Fibroblast of lung (primary cell): ENCODE results near the gene SERTAD3. TPM values are rescaled to one million over a fixed set of nuclear protein-coding genes. Genes with fewer than 3 reads are reported as not detected.
"Not testable (repeated sequence)": the region's sequence is repeated elsewhere in the genome, so short reads cannot be mapped to it uniquely, and the experiment has no call there.

ENCODE experiments used
- DNase-seq, 2 donors: peaks; one replicate each; pipeline versions ENCODE4 v3.0.0 to v3.0.0-alpha.2; 2010; ENCODE audit warnings: low read depth in 2 of 2
- H2AFZ ChIP-seq: 2 replicates; pipeline ENCODE4 v1.5.1; 2012; ENCODE audit warnings: low read length, control low read depth, inconsistent platforms
- H3K27ac ChIP-seq: 2 replicates; pipeline ENCODE4 v1.5.1; 2011; ENCODE audit warnings: low read length, control low read depth; ENCODE audit not compliant: insufficient read depth
- H3K27me3 ChIP-seq: 2 replicates; pipeline ENCODE4 v1.5.1; 2011; ENCODE audit warnings: mild to moderate bottlenecking, low read length; ENCODE audit not compliant: control insufficient read depth, insufficient read depth
- H3K36me3 ChIP-seq: 2 replicates; pipeline ENCODE4 v1.5.1; 2011; ENCODE audit warnings: low read length; ENCODE audit not compliant: control insufficient read depth, insufficient read depth
- H3K4me1 ChIP-seq: 2 replicates; pipeline ENCODE4 v1.5.1; 2011; ENCODE audit warnings: low read length; ENCODE audit not compliant: control insufficient read depth, insufficient read depth; ENCODE audit errors: extremely low read depth
- H3K4me2 ChIP-seq: 2 replicates; pipeline ENCODE4 v1.5.1; 2011; ENCODE audit warnings: low read length, control low read depth; ENCODE audit not compliant: insufficient read depth; ENCODE audit errors: extremely low read depth
- H3K4me3 ChIP-seq, 4 experiments: fragments of 200-600 bp in 1 of 4; sonication (generic) in 1 of 4; replicated peaks in 1 of 4; 2 replicates each; pipeline ENCODE4 v1.5.1; 2011 to 2016; ENCODE audit warnings: low read length in 4 of 4, low read depth in 3 of 4, mild to moderate bottlenecking in 3 of 4, control low read depth in 2 of 4, inconsistent platforms in 1 of 4, mixed read lengths in 1 of 4; ENCODE audit not compliant: insufficient read depth in 1 of 4; ENCODE audit errors: control extremely low read depth in 1 of 4
- H3K79me2 ChIP-seq: 2 replicates; pipeline ENCODE4 v1.5.1; 2012; ENCODE audit warnings: mild to moderate bottlenecking, low read length, inconsistent platforms; ENCODE audit not compliant: control insufficient read depth, insufficient read depth
- H3K9ac ChIP-seq: 2 replicates; pipeline ENCODE4 v1.5.1; 2011; ENCODE audit warnings: mild to moderate bottlenecking, low read length, control low read depth; ENCODE audit not compliant: insufficient read depth
- H3K9me3 ChIP-seq: 2 replicates; pipeline ENCODE4 v1.5.1; 2012; ENCODE audit warnings: low read depth, low read length; ENCODE audit not compliant: control insufficient read depth, insufficient read depth
- H4K20me1 ChIP-seq: 2 replicates; pipeline ENCODE4 v1.5.1; 2011; ENCODE audit warnings: low read length; ENCODE audit not compliant: control insufficient read depth, insufficient read depth; ENCODE audit errors: extremely low read depth
- EZH2 ChIP-seq: IDR thresholded peaks from 2 replicates; pipeline ENCODE4 v1.5.1; 2012; ENCODE audit warnings: low read length, control low read depth, mild to moderate bottlenecking; ENCODE audit errors: missing control alignments
- polyA plus RNA-seq, 2 donors: library from polyadenylated mRNA; depleted of rRNA in 1 of 2; stranded (reverse) in 1 of 2; unstranded in 1 of 2; fragments of >200 nt; gene quantifications; 2 replicates each; pipeline ENCODE4 v1.2.1, GENCODE V29; 2011 to 2012; ENCODE audit warnings: missing spikeins in 1 of 2
- total RNA-seq: library from RNA; depleted of rRNA; stranded (reverse); fragments of >200 nt; gene quantifications from 2 replicates; pipeline ENCODE4 v1.2.1, GENCODE V29; 2014
- TF ChIP-seq, protein P1 (sequence below), 2 donors: IDR thresholded peaks in 1 of 2; conservative IDR thresholded peaks in 1 of 2; 1 replicate in 1 of 2; 2 replicates in 1 of 2; pipeline ENCODE4 v1.5.1; 2011 to 2012; ENCODE audit warnings: low read length in 2 of 2, control low read depth in 1 of 2, inconsistent platforms in 1 of 2, low read depth in 1 of 2, mild to moderate bottlenecking in 1 of 2

Gene SERTAD3
- total and polyA plus RNA-seq, 2 donors (not counting 1 experiment from before 2014, with no cell fraction given): 22.3 to 24.8 TPM

DNA sequence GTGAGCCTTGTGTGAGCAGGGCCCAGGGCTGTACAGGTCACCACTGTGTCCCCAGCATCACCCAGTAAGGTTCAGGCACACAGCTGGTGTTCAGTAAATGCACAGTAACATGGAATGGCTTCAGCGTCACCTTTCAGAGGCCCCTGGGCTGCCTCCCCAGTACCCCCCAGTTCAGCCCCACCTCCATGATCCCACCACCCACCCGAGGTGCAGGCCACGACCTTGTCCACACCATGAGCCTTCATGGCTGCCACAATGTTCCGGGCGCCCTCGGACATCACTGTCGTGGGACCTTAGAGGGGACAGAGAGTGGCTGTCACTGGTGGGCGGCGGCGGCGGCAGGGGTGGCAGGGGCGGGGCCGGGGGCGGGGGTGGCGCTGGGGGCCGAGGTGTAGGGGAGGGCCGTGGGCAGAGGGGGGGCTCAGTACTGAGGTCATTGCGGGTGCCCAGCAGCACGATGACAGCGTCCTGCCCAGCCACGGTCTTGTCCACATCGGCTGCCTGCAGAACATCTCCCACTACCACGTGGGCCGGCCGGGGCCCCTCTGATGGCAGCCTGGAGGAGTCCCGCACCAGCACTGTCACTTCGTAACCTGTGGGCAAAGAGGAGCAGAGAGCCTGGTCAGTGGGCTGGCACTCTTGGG lies 13.9 kb upstream of the SERTAD3 start:
- no peak for DNase-seq

DNA sequence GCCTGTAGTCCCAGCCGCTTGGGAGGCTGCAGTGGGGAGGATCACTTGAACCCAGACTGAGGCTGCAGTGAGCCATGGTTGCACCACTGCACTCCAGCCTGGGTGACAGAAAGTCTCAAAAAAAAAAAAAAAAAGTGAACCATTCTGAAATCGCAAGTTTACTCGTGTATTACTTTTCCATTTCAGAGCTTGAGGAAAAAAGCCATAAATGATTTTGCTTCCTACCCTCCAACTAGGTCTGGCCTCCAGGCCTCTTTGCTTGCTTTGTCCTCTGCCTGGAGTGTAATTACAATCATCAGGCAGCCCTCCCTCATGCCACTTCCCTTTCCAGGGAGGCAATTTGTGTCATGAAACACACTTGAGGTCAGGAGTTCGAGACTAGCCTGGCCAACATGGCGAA lies 12.9 kb upstream of the SERTAD3 start:
- Histone ChIP-seq H3K4me1 (no peaks in the 10 kb centered on the region), H3K79me2 (no peaks in the 10 kb centered on the region), H3K27ac (no peak overlapping the region), H3K9ac (no peak overlapping the region), H4K20me1 (no peaks in the 10 kb centered on the region), H3K4me3 (no peak overlapping the region), H3K27me3 (no peaks in the 10 kb centered on the region), H3K4me2 (no peak overlapping the region), H3K9me3 (no peaks in the 10 kb centered on the region), H2AFZ (no peak overlapping the region), H3K36me3 (peaks cover 4% of the 10 kb centered on the region)
- TF ChIP-seq, protein P1, sequence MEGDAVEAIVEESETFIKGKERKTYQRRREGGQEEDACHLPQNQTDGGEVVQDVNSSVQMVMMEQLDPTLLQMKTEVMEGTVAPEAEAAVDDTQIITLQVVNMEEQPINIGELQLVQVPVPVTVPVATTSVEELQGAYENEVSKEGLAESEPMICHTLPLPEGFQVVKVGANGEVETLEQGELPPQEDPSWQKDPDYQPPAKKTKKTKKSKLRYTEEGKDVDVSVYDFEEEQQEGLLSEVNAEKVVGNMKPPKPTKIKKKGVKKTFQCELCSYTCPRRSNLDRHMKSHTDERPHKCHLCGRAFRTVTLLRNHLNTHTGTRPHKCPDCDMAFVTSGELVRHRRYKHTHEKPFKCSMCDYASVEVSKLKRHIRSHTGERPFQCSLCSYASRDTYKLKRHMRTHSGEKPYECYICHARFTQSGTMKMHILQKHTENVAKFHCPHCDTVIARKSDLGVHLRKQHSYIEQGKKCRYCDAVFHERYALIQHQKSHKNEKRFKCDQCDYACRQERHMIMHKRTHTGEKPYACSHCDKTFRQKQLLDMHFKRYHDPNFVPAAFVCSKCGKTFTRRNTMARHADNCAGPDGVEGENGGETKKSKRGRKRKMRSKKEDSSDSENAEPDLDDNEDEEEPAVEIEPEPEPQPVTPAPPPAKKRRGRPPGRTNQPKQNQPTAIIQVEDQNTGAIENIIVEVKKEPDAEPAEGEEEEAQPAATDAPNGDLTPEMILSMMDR (conservative IDR thresholded peaks at IDR 0.05 in 1 of 2, IDR thresholded peaks at IDR 0.05 in 1 of 2; ENCODE audit: low read depth in 1 of 2, low read length in 2 of 2): no peak
- no peak for TF ChIP-seq EZH2
- DNase-seq: no peak

More for the DNA sequence above, 13.9 kb upstream of the SERTAD3 start:
- TF ChIP-seq, protein P1 (conservative IDR thresholded peaks at IDR 0.05 in 1 of 2, IDR thresholded peaks at IDR 0.05 in 1 of 2; ENCODE audit: low read depth in 1 of 2, low read length in 2 of 2): no peak
- Histone ChIP-seq H3K4me1 (no peaks in the 10 kb centered on the region), H3K4me3 (no peak overlapping the region), H2AFZ (no peak overlapping the region), H3K9ac (no peak overlapping the region), H3K4me2 (no peak overlapping the region), H3K27ac (no peak overlapping the region), H4K20me1 (no peaks in the 10 kb centered on the region), H3K36me3 (peaks cover 4% of the 10 kb centered on the region), H3K27me3 (no peaks in the 10 kb centered on the region), H3K9me3 (no peaks in the 10 kb centered on the region), H3K79me2 (no peaks in the 10 kb centered on the region)

DNA sequence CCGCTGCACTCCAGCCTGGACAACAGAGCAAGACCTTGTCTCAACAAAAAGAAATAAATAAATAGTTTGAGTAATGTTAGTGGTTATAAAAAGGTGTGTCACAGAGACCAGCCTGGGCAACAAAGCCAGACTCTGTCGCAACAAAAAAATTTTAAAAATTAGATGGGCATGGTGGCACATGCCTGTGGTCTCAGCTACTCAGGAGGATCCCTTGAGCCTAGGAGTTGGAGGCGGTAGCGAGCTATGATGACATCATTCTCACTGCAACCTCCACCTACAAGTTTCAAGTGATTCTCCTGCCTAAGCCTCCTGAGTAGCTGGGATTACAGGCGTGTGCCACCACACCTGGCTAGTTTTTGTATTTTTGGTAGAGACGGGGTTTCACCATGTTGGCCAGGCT lies 9.8 kb upstream of the SERTAD3 start:
- not testable (repeated sequence) for H3K4me2 ChIP-seq, H3K4me1 ChIP-seq, H3K27me3 ChIP-seq, H2AFZ ChIP-seq, H3K27ac ChIP-seq, H3K36me3 ChIP-seq, H3K9me3 ChIP-seq, H3K79me2 ChIP-seq, H3K4me3 ChIP-seq, H3K9ac ChIP-seq, H4K20me1 ChIP-seq, DNase-seq
